Pancreas (tissue), 10 donors: ENCODE results near the gene TSPAN7. TPM values are rescaled to one million over a fixed set of nuclear protein-coding genes. Genes with fewer than 3 reads are reported as not detected.

Experiments
- ATAC-seq, 4 donors: fragments of 200-7000 bp; cut with Tn5 transposase; one replicate each; pipeline versions ENCODE4 v1.8.0 to v1.9.1; 2020; ENCODE audit warnings: mild to moderate bottlenecking in 4 of 4, moderate library complexity in 4 of 4
- DNase-seq, 6 donors: peaks; one replicate each; pipeline ENCODE4 v3.0.0-alpha.2; 2020
- FAIRE-seq: peaks from 2 replicates; lab custom pipeline; 2012; peaks lifted over from hg19 to GRCh38; lab: Jason Lieb, UNC
- H3K27ac ChIP-seq, 4 donors: fragments of 200-600 bp; sonication (generic); 1 replicate in 3 of 4; 2 replicates in 1 of 4; pipeline versions ENCODE4 v1.5.0 to v1.8.0; 2020
- H3K27me3 ChIP-seq, 4 donors: fragments of 200-600 bp; one replicate each; pipeline ENCODE4 v1.8.0; 2021
- H3K36me3 ChIP-seq, 3 donors: fragments of 200-600 bp; sonication (generic) in 1 of 3; one replicate each; pipeline versions ENCODE4 v1.5.0 to v1.8.0; 2020 to 2021
- H3K4me1 ChIP-seq, 3 donors: fragments of 200-600 bp; one replicate each; pipeline ENCODE4 v1.8.0; 2021
- H3K4me3 ChIP-seq, 4 donors: fragments of 200-600 bp; sonication (generic) in 2 of 4; one replicate each; pipeline versions ENCODE4 v1.5.0 to v1.8.0; 2020 to 2021
- H3K9me3 ChIP-seq, 4 donors: fragments of 200-600 bp; one replicate each; pipeline ENCODE4 v1.8.0; 2021
- WGBS, 2 donors: extraction: QIAGEN DNeasy Blood & Tissue Kit; methylation state at CpG; one replicate each; pipeline ENCODE4 v1.1.7; 2013; 5-methylcytosine and 5-hydroxymethylcytosine counted together
- intact Hi-C, 3 donors: fragments of 100-400 bp; cut with DNase I; formaldehyde crosslinking; loops; one replicate each; pipeline versions ENCODE4 v1.11.1 to v1.14.2; 2022
- polyA plus RNA-seq, 2 donors: library from polyadenylated mRNA; stranded (reverse); fragments of 200-250 nt; gene quantifications; one replicate each; pipeline ENCODE4 v1.2.3, GENCODE V29; 2013
- total RNA-seq, 6 donors: library from RNA; stranded (reverse); fragmentation: NEBNext Ultra II Directional in 4 of 6; extraction: Animal tissue kit (Norgen Biotek cat#: 25700) in 4 of 6; gene quantifications; one replicate each; pipeline versions ENCODE4 v1.2.1 to v1.2.4, GENCODE V29; 2021 to 2023
- TF ChIP-seq, protein P1 (sequence below), 4 donors: fragments of 200-600 bp; sonication (generic) in 3 of 4; IDR thresholded peaks; one replicate each; pipeline versions ENCODE4 v1.5.0 to v1.8.0; 2021; ENCODE audit warnings: antibody characterized with exemption in 4 of 4
- donor health status: healthy with polysubstance abuse.
- donor health status: DM: no; HTN: no; CAD: no; lungs with moderate emphysema.
- donor health status: DM: no; HTN: no; CAD: no.
- donor health status: control.
- donor health status: control.
- donor health status: Bipolar disorder and iron deficiency.
- donor health status: DM: yes; HTN: yes; CAD: no.
- donor health status: DM: no; HTN: no; CAD: no.
- donor health status: DM: no; HTN: no; CAD: no.
- donor health status: DM: yes; HTN: yes; CAD: no.

TSPAN7 gene
- total and polyA plus RNA-seq, 8 donors = 5.3 to 68.1 (median 12.7) TPM

GRCh38 chrX:38678183-38678582, 116.8 kb downstream of the TSPAN7 start:
- ATAC-seq (no peak), FAIRE-seq (no peak), DNase-seq (no peak)
- Histone ChIP-seq H3K27me3 (no peaks in the 10 kb centered on the region), H3K9me3 (no peaks in the 10 kb centered on the region), H3K36me3 (no peaks in the 10 kb centered on the region), H3K4me3 (no peak overlapping the region), H3K27ac (no peak overlapping the region), H3K4me1 (no peaks in the 10 kb centered on the region)
- WGBS, 2 donors = 50 to 71% methylated on average over 4 of the region's 4 CpGs
- TF ChIP-seq, protein P1, sequence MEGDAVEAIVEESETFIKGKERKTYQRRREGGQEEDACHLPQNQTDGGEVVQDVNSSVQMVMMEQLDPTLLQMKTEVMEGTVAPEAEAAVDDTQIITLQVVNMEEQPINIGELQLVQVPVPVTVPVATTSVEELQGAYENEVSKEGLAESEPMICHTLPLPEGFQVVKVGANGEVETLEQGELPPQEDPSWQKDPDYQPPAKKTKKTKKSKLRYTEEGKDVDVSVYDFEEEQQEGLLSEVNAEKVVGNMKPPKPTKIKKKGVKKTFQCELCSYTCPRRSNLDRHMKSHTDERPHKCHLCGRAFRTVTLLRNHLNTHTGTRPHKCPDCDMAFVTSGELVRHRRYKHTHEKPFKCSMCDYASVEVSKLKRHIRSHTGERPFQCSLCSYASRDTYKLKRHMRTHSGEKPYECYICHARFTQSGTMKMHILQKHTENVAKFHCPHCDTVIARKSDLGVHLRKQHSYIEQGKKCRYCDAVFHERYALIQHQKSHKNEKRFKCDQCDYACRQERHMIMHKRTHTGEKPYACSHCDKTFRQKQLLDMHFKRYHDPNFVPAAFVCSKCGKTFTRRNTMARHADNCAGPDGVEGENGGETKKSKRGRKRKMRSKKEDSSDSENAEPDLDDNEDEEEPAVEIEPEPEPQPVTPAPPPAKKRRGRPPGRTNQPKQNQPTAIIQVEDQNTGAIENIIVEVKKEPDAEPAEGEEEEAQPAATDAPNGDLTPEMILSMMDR (IDR thresholded peaks at IDR 0.05) = no peak
- intact Hi-C loops = no loop called here

DNA sequence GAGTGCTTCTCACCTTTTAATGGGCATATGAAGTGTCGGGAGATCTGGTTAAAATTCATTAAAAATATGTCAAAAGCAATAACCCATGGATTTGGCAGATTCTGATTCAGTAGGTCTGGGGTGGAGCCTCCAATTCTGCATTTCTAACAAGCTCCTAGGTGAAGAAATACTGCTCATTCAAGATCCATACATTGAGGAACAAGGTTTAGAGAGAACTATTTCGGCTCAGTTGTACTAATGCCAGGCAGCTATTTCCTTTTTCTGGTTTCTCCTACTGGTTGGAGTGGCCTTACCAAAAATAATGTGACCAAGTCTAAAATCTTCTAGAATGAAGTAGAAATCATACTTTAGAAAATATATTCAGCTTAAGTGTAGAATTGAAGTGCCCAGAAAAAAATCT, 117.5 kb downstream of the TSPAN7 start:
- H3K27ac ChIP-seq = no peak overlapping the region
- H3K4me1 ChIP-seq = no peaks in the 10 kb centered on the region
- intact Hi-C loops = no loop called here
- DNase-seq (no peak), FAIRE-seq (no peak), ATAC-seq (no peak)
- H3K9me3 ChIP-seq = no peaks in the 10 kb centered on the region
- TF ChIP-seq, protein P1 (IDR thresholded peaks at IDR 0.05) = no peak
- no peaks in the 10 kb centered on the region for H3K36me3 ChIP-seq
- no peak overlapping the region for H3K4me3 ChIP-seq
- H3K27me3 ChIP-seq = no peaks in the 10 kb centered on the region
- 75 to 93% methylated on average over 2 of the region's 2 CpGs for WGBS, 2 donors

DNA sequence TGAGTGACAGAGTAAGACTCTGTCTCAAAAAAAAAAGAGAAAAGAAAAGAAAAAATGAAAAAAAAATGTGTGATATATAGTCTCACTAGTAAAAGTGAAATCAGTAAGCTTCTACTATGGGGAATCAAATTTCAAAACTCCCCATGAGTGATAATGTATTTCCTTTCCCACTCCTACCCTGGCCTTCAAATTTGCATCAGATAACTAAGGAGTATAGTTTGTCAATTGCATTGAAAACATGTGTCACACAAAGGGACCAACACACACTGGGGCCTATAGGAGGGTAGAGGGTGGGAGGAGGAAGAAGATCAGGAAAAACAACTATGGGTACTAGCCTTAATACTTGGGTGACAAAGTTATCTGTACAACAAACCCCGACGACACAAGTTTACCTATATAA, 118.4 kb downstream of the TSPAN7 start:
- Histone ChIP-seq H3K4me1 (no peaks in the 10 kb centered on the region), H3K4me3 (no peak overlapping the region), H3K36me3 (no peaks in the 10 kb centered on the region), H3K27me3 (no peaks in the 10 kb centered on the region), H3K27ac (no peak overlapping the region), H3K9me3 (no peaks in the 10 kb centered on the region)
- DNase-seq = no peak
- 72 to 83% methylated on average over 2 of the region's 2 CpGs for WGBS, 2 donors
- ATAC-seq = no peak
- TF ChIP-seq, protein P1 (IDR thresholded peaks at IDR 0.05) = no peak
- FAIRE-seq = no peak
- intact Hi-C loops = no loop called here

DNA sequence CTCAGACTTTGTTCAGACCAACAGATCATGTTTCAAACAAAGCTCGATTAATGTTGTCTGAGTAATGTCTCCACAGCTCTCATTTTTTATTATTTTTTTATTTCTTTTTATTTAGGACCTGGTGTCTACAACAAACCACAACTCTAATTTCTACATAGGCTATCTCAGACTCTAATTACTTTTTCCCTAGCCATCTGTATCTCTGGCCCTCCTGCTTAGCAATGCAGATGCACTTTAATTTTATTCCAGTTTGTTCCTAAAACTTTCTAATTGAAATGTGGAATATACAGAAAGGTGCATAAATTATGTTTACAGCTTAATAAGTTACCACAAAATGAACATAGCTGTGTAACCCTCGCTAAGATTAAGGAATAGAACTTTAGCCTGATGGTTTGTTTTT, 120.8 kb downstream of the TSPAN7 start:
- Histone ChIP-seq H3K27me3 (no peaks in the 10 kb centered on the region), H3K4me1 (no peaks in the 10 kb centered on the region), H3K4me3 (no peak overlapping the region), H3K9me3 (no peaks in the 10 kb centered on the region), H3K27ac (no peak overlapping the region), H3K36me3 (no peaks in the 10 kb centered on the region)
- no peak for FAIRE-seq
- TF ChIP-seq, protein P1 (IDR thresholded peaks at IDR 0.05) = no peak
- WGBS, 2 donors = 26 to 39% methylated on average over 2 of the region's 2 CpGs
- no peak for ATAC-seq
- intact Hi-C loops = no loop called here
- no peak for DNase-seq

DNA sequence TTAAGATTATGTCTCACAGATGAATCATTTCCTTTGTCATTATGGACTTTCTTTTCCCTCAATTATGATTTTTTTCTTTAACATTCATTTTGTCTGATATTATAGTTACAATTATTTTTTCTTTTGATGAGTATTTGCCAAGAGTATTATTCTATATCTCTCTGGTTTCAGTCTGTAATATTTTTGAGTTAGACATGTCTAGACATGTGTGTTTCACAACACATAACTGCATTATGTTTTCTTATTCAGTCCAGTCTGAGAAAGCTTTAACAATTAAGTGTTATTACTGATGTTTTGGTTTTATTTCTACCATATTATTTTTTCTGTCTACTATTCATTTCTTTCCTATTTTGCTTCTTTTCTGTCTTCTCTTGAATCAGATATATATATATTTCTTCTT, 131.6 kb downstream of the TSPAN7 start:
- Histone ChIP-seq H3K36me3 (no peaks in the 10 kb centered on the region), H3K9me3 (no peaks in the 10 kb centered on the region), H3K27me3 (peaks cover 0 to 7% (median 2%) of the 10 kb centered on the region in 4 donors), H3K27ac (no peak overlapping the region), H3K4me3 (no peak overlapping the region), H3K4me1 (no peaks in the 10 kb centered on the region)
- FAIRE-seq (peak; percentile 90), DNase-seq (no peak), ATAC-seq (no peak)
- intact Hi-C loops = no loop called here
- TF ChIP-seq, protein P1 (IDR thresholded peaks at IDR 0.05) = no peak
